IMR-90 (cell line): Measurements from ENCODE around the gene UGT1A3. TPM values are rescaled to one million over a fixed set of nuclear protein-coding genes. Genes with fewer than 3 reads are reported as not detected.

ENCODE experiments used
- ATAC-seq: fragments of 200-7000 bp; cut with Tn5 transposase; 2 replicates; pipeline ENCODE4 v1.9.1; 2020; ENCODE audit warnings: low read depth, mild to moderate bottlenecking, moderate library complexity
- BruUV-seq: library from RNA; stranded (reverse); fragments of 400-500 nt; replicated peaks from 2 replicates; lab custom pipeline; 2021; lab: Mats Ljungman, UMichigan
- CTCF ChIA-PET: fragments of 300-600 bp; formaldehyde crosslinking; extraction: SDS; loops from one replicate; lab custom pipeline; 2021; ENCODE audit warnings: antibody characterized with exemption; lab: Yijun Ruan, JAX
- POLR2A ChIA-PET: fragments of 300-600 bp; sonication (Branson Sonifier 250); formaldehyde crosslinking; loops from one replicate; lab custom pipeline; 2022; ENCODE audit warnings: antibody characterized with exemption; ENCODE audit not compliant: unreplicated experiment; lab: Charles Lee
- DNase-seq: peaks from one replicate; pipeline ENCODE4 v3.0.0; 2013
- H2AFZ ChIP-seq: replicated peaks from 2 replicates; pipeline ENCODE3; 2013; ENCODE audit warnings: low read length, mild to moderate bottlenecking; ENCODE audit not compliant: poor library complexity
- H2AK5ac ChIP-seq: 2 replicates; pipeline ENCODE4 v1.6.1; 2013; ENCODE audit warnings: low read depth, low read length, inconsistent platforms
- H2AK9ac ChIP-seq: replicated peaks from 2 replicates; pipeline ENCODE3; 2013; ENCODE audit warnings: mild to moderate bottlenecking, low read depth, low read length, moderate library complexity; ENCODE audit not compliant: poor library complexity
- H2BK120ac ChIP-seq: 2 replicates; pipeline ENCODE4 v1.6.1; 2013; ENCODE audit warnings: low read depth, low read length, inconsistent platforms
- H2BK15ac ChIP-seq: 3 replicates; pipeline ENCODE4 v1.6.1; 2013; ENCODE audit warnings: low read depth, low read length, inconsistent platforms
- H2BK20ac ChIP-seq: 2 replicates; pipeline ENCODE4 v1.6.1; 2013; ENCODE audit warnings: low read depth, mild to moderate bottlenecking, inconsistent platforms, low read length, moderate library complexity
- H2BK5ac ChIP-seq: 2 replicates; pipeline ENCODE4 v1.6.1; 2013; ENCODE audit warnings: mild to moderate bottlenecking, low read depth, low read length, inconsistent platforms; ENCODE audit not compliant: poor library complexity, severe bottlenecking
- H3K14ac ChIP-seq: replicated peaks from 2 replicates; pipeline ENCODE4 v1.6.1; 2013; ENCODE audit warnings: low read depth, low read length, inconsistent platforms
- H3K18ac ChIP-seq: 2 replicates; pipeline ENCODE4 v1.6.1; 2013; ENCODE audit warnings: low read depth, low read length, control low read depth
- H3K23ac ChIP-seq: 2 replicates; pipeline ENCODE4 v1.6.1; 2013; ENCODE audit warnings: low read depth, low read length, inconsistent platforms
- H3K27ac ChIP-seq: 2 replicates; pipeline ENCODE4 v1.5.1; 2013; ENCODE audit warnings: mild to moderate bottlenecking, control low read depth, low read length; ENCODE audit not compliant: insufficient read depth
- H3K27me3 ChIP-seq: 2 replicates; pipeline ENCODE4 v1.6.1; 2013; ENCODE audit warnings: low read length; ENCODE audit not compliant: control insufficient read depth, insufficient read depth
- H3K36me3 ChIP-seq: 2 replicates; pipeline ENCODE4 v1.6.1; 2013; ENCODE audit warnings: low read length, mixed read lengths; ENCODE audit not compliant: control insufficient read depth, insufficient read depth
- H3K4ac ChIP-seq: 2 replicates; pipeline ENCODE4 v1.6.1; 2013; ENCODE audit warnings: low read depth, low read length, inconsistent platforms
- H3K4me1 ChIP-seq: 2 replicates; pipeline ENCODE4 v1.6.1; 2013; ENCODE audit warnings: low read length, mixed read lengths; ENCODE audit not compliant: control insufficient read depth, insufficient read depth
- H3K4me2 ChIP-seq: 2 replicates; pipeline ENCODE4 v1.6.1; 2013; ENCODE audit warnings: low read depth, mild to moderate bottlenecking, control low read depth, low read length, moderate library complexity
- H3K4me3 ChIP-seq: 2 replicates; pipeline ENCODE4 v1.5.1; 2013; ENCODE audit warnings: low read depth, mild to moderate bottlenecking, control low read depth, low read length, moderate library complexity; ENCODE audit not compliant: insufficient read depth
- H3K56ac ChIP-seq: 2 replicates; pipeline ENCODE4 v1.6.1; 2013; ENCODE audit warnings: low read length, inconsistent platforms; ENCODE audit not compliant: insufficient read depth; ENCODE audit errors: extremely low read depth
- H3K79me1 ChIP-seq, 2 experiments: 2 replicates each; pipeline ENCODE4 v1.6.1; 2013; ENCODE audit warnings: low read length in 2 of 2, inconsistent platforms in 1 of 2, low read depth in 1 of 2
- H3K9ac ChIP-seq: 2 replicates; pipeline ENCODE4 v1.6.1; 2013; ENCODE audit warnings: low read depth, low read length, control low read depth
- H3K9me1 ChIP-seq: 2 replicates; pipeline ENCODE4 v1.6.1; 2013; ENCODE audit warnings: low read length, inconsistent platforms; ENCODE audit not compliant: insufficient read depth
- H3K9me3 ChIP-seq: 2 replicates; pipeline ENCODE4 v1.6.1; 2013; ENCODE audit warnings: low read length; ENCODE audit not compliant: control insufficient read depth, insufficient read depth
- H4K20me1 ChIP-seq: 2 replicates; pipeline ENCODE4 v1.6.1; 2013; ENCODE audit warnings: low read length, inconsistent platforms; ENCODE audit not compliant: insufficient read depth
- H4K5ac ChIP-seq: 2 replicates; pipeline ENCODE4 v1.6.1; 2013; ENCODE audit warnings: mild to moderate bottlenecking, low read depth, low read length, control low read depth
- H4K8ac ChIP-seq, 2 experiments: 2 replicates each; pipeline ENCODE4 v1.6.1; 2013; ENCODE audit warnings: low read depth in 2 of 2, low read length in 2 of 2, control low read depth in 1 of 2, inconsistent platforms in 1 of 2
- H4K91ac ChIP-seq: 2 replicates; pipeline ENCODE4 v1.6.1; 2013; ENCODE audit warnings: low read depth, low read length, inconsistent platforms; ENCODE audit not compliant: insufficient read depth
- CTCF ChIP-seq: conservative IDR thresholded peaks from 2 replicates; pipeline ENCODE4 v1.5.1; 2012; ENCODE audit warnings: mild to moderate bottlenecking, low read depth, low read length, improper control_type of control experiment
- FOS ChIP-seq: fragments of 150-350 bp; IDR thresholded peaks from 2 replicates; pipeline ENCODE4 v1.6.1; 2016; ENCODE audit warnings: low read depth, low read length
- MAZ ChIP-seq: IDR thresholded peaks from 2 replicates; pipeline ENCODE4 v1.6.1; 2012; ENCODE audit warnings: low read depth, mild to moderate bottlenecking, low read length, improper control_type of control experiment, moderate library complexity, borderline replicate concordance
- MXI1 ChIP-seq: IDR thresholded peaks from 2 replicates; pipeline ENCODE4 v1.6.1; 2012; ENCODE audit warnings: low read depth, mild to moderate bottlenecking, low read length, moderate library complexity, borderline replicate concordance
- NFE2L2 ChIP-seq: fragments of 150-350 bp; IDR thresholded peaks from 2 replicates; pipeline ENCODE4 v1.6.1; 2016; ENCODE audit warnings: low read depth, mild to moderate bottlenecking, low read length
- POLR2A ChIP-seq: IDR thresholded peaks from 2 replicates; pipeline ENCODE4 v1.6.1; 2012; ENCODE audit warnings: mild to moderate bottlenecking, low read depth, low read length
- RCOR1 ChIP-seq: IDR thresholded peaks from 2 replicates; pipeline ENCODE4 v1.6.1; 2012; ENCODE audit warnings: mild to moderate bottlenecking, low read length, improper control_type of control experiment; ENCODE audit not compliant: insufficient replicate concordance
- RFX5 ChIP-seq: IDR thresholded peaks from 2 replicates; pipeline ENCODE4 v1.8.0; 2012; ENCODE audit warnings: low read depth, mild to moderate bottlenecking, low read length, moderate library complexity
- SMC3 ChIP-seq: fragments of 150-350 bp; IDR thresholded peaks from 2 replicates; pipeline ENCODE4 v1.6.1; 2016; ENCODE audit warnings: low read depth, mild to moderate bottlenecking, antibody characterized with exemption, low read length, moderate library complexity
- USF2 ChIP-seq: fragments of 150-350 bp; IDR thresholded peaks from 2 replicates; pipeline ENCODE4 v1.6.1; 2017; ENCODE audit warnings: mild to moderate bottlenecking, antibody characterized with exemption, low read length, low read depth
- WGBS, 2 experiments: methylation state at CpG; one replicate each; pipeline versions ENCODE4 v1.1.5 to v1.1.7; 2013; ENCODE audit warnings: missing lambda C conversion rate in 2 of 2; ENCODE audit not compliant: insufficient read length in 1 of 2; ENCODE audit errors: extremely low coverage in 2 of 2; 5-methylcytosine and 5-hydroxymethylcytosine counted together
- dilution Hi-C: fragments of 300-500 bp; cut with HindIII; formaldehyde crosslinking; loops from one replicate; pipeline ENCODE4 v1.14.3; 2018; ENCODE audit warnings: low sequenced_read_pairs; ENCODE audit not compliant: unreplicated experiment
- in situ Hi-C: fragments of 300-500 bp; cut with MboI; formaldehyde crosslinking; loops from 3 replicates; pipeline ENCODE4 v1.14.3; 2019; ENCODE audit warnings: low sequenced_read_pairs, inconsistent platforms, mixed read lengths
- intact Hi-C: fragments of 100-400 bp; cut with micrococcal nuclease; formaldehyde crosslinking; loops from 2 replicates; pipeline ENCODE4 v1.10.0; 2022
- polyA plus RNA-seq, 3 experiments: library from polyadenylated mRNA; depleted of rRNA; stranded (reverse); fragments of >200 nt; gene quantifications; 2 replicates each; pipeline ENCODE4 v1.2.3, GENCODE V29; 2012; ENCODE audit warnings: low replicate concordance in 1 of 3
- total RNA-seq: library from RNA; depleted of rRNA; stranded (reverse); fragments of >200 nt; gene quantifications from 2 replicates; pipeline ENCODE4 v1.2.3, GENCODE V29; 2012

Gene UGT1A3
- total and polyA plus RNA-seq, 2 of the 4 experiments (the other 2 are of a cell fraction), result not detected

GRCh38 chr2:233811732-233812131 lies 82.9 kb downstream of the UGT1A3 start:
- Histone ChIP-seq H3K4me3 (no peak overlapping the region), H4K8ac (no peak overlapping the region), H4K5ac (no peak overlapping the region), H3K27me3 (peaks cover 27% of the 10 kb centered on the region), H4K91ac (no peak overlapping the region), H2AK9ac (no peak overlapping the region), H3K4ac (no peak overlapping the region), H3K18ac (no peak overlapping the region), H3K9ac (no peak overlapping the region), H3K4me1 (no peaks in the 10 kb centered on the region), H2BK120ac (no peak overlapping the region), H3K9me3 (no peaks in the 10 kb centered on the region), H4K20me1 (no peaks in the 10 kb centered on the region), H3K4me2 (no peak overlapping the region), H2AK5ac (no peak overlapping the region), H2BK20ac (no peak overlapping the region), H3K79me1 (no peaks in the 10 kb centered on the region), H2BK15ac (no peak overlapping the region), H3K14ac (no peak overlapping the region), H3K27ac (no peak overlapping the region), H2BK5ac (no peak overlapping the region), H3K9me1 (no peaks in the 10 kb centered on the region), H3K56ac (no peak overlapping the region), H3K36me3 (no peaks in the 10 kb centered on the region), H2AFZ (no peak overlapping the region), H3K23ac (no peak overlapping the region)
- dilution Hi-C loops, result no loop called here
- intact Hi-C loops, result no loop called here
- ChIA-PET CTCF (no interaction called here), POLR2A (no interaction called here)
- DNase-seq (no peak), ATAC-seq (no peak)
- BruUV-seq, result no TSS peak
- no peak for TF ChIP-seq RCOR1
- TF ChIP-seq MAZ, result no peak
- TF ChIP-seq RFX5, result no peak
- TF ChIP-seq FOS, result no peak
- no peak for TF ChIP-seq POLR2A
- no peak for TF ChIP-seq CTCF
- TF ChIP-seq SMC3, result no peak
- no peak for TF ChIP-seq NFE2L2
- TF ChIP-seq MXI1, result no peak
- TF ChIP-seq USF2, result no peak
- in situ Hi-C loops, result no loop called here
- WGBS, 2 experiments, result 70% methylated on average over 2 of the region's 8 CpGs; no CpG with 5 or more reads in 1 of the 2 experiments
